HepG2 (cell line): Measurements from ENCODE around the gene ENO3. TPM values are rescaled to one million over a fixed set of nuclear protein-coding genes. Genes with fewer than 3 reads are reported as not detected.

ENCODE experiments used
- CHCHD3 ChIP-seq: sonication (generic); formaldehyde crosslinking; IDR thresholded peaks from 2 replicates; pipeline ENCODE4 v1.8.0; 2022; ENCODE audit warnings: mild to moderate bottlenecking, missing genetic modification reagents, moderate library complexity
- DRAP1 ChIP-seq: IDR thresholded peaks from 2 replicates; pipeline ENCODE4 v1.6.1; 2016; ENCODE audit warnings: missing genetic modification reagents, missing compliant biosample characterization
- EZH2 ChIP-seq: conservative IDR thresholded peaks from 2 replicates; pipeline ENCODE4 v1.6.1; 2012; ENCODE audit warnings: mild to moderate bottlenecking, low read depth, low read length, moderate library complexity
- GATAD1 ChIP-seq: IDR thresholded peaks from 2 replicates; pipeline ENCODE4 v1.6.1; 2016; ENCODE audit warnings: missing genetic modification reagents, missing compliant biosample characterization
- HNRNPLL ChIP-seq: fragments of 200-400 bp; formaldehyde crosslinking; IDR thresholded peaks from 2 replicates; pipeline ENCODE4 v1.6.1; 2017; ENCODE audit warnings: mild to moderate bottlenecking, low read depth, low read length; ENCODE audit not compliant: poor library complexity, severe bottlenecking
- IKZF4 ChIP-seq: sonication (generic); formaldehyde crosslinking; IDR thresholded peaks from 2 replicates; pipeline ENCODE4 v1.5.1; 2020; ENCODE audit warnings: borderline replicate concordance, mild to moderate bottlenecking, low read depth, missing genetic modification reagents; ENCODE audit errors: not compliant biosample characterization
- KMT2A ChIP-seq: sonication (generic); formaldehyde crosslinking; IDR thresholded peaks from 2 replicates; pipeline ENCODE4 v1.4.0; 2020; ENCODE audit warnings: missing genetic modification reagents
- MED1 ChIP-seq: sonication (generic); formaldehyde crosslinking; IDR thresholded peaks from 2 replicates; pipeline ENCODE4 v1.4.0; 2020; ENCODE audit warnings: missing genetic modification reagents
- MIER2 ChIP-seq: IDR thresholded peaks from 2 replicates; pipeline ENCODE4 v1.6.1; 2016; ENCODE audit warnings: missing biosample characterization, missing genetic modification reagents
- MXI1 ChIP-seq: IDR thresholded peaks from 3 replicates; pipeline ENCODE4 v1.6.1; 2012; ENCODE audit warnings: low read depth, low read length, inconsistent platforms, borderline replicate concordance
- NR3C1 ChIP-seq: sonication (generic); formaldehyde crosslinking; IDR thresholded peaks from 2 replicates; pipeline ENCODE4 v1.4.0; 2020; ENCODE audit warnings: missing genetic modification reagents
- SMC3 ChIP-seq: IDR thresholded peaks from 2 replicates; pipeline ENCODE4 v1.6.1; 2011; ENCODE audit warnings: low read length, improper control_type of control experiment
- TCF7 ChIP-seq: sonication (generic); IDR thresholded peaks from 2 replicates; pipeline ENCODE4 v1.6.1; 2016; ENCODE audit warnings: antibody characterized with exemption, low read depth
- TFDP1 ChIP-seq: IDR thresholded peaks from 2 replicates; pipeline ENCODE4 v1.6.1; 2016; ENCODE audit warnings: missing compliant biosample characterization, missing genetic modification reagents, borderline replicate concordance
- THYN1 ChIP-seq: sonication (generic); formaldehyde crosslinking; IDR thresholded peaks from 2 replicates; pipeline ENCODE4 v1.8.1; 2023; ENCODE audit warnings: low read depth, mild to moderate bottlenecking, moderate library complexity, missing genetic modification reagents, borderline replicate concordance
- U2AF1 ChIP-seq: fragments of 200-400 bp; formaldehyde crosslinking; optimal IDR thresholded peaks from 2 replicates; pipeline ENCODE3; 2017; ENCODE audit warnings: mild to moderate bottlenecking, low read depth, low read length
- ZBTB14 ChIP-seq: sonication (generic); formaldehyde crosslinking; IDR thresholded peaks from 2 replicates; pipeline ENCODE4 v1.4.0; 2020; ENCODE audit warnings: missing genetic modification reagents
- ZBTB3 ChIP-seq: sonication (generic); formaldehyde crosslinking; IDR thresholded peaks from 2 replicates; pipeline ENCODE4 v1.4.0; 2020; ENCODE audit warnings: low read depth, mild to moderate bottlenecking, moderate library complexity, missing genetic modification reagents, borderline replicate concordance
- ZBTB33 ChIP-seq: sonication (generic); formaldehyde crosslinking; IDR thresholded peaks from 2 replicates; pipeline ENCODE4 v1.4.0; 2020; ENCODE audit warnings: missing genetic modification reagents
- ZFP91 ChIP-seq: sonication (generic); formaldehyde crosslinking; IDR thresholded peaks from 2 replicates; pipeline ENCODE4 v1.9.0; 2022; ENCODE audit warnings: missing genetic modification reagents, mild to moderate bottlenecking, borderline replicate concordance
- ZNF121 ChIP-seq: sonication (generic); formaldehyde crosslinking; IDR thresholded peaks from 2 replicates; pipeline ENCODE4 v1.5.0; 2020; ENCODE audit warnings: mild to moderate bottlenecking, missing genetic modification reagents
- ZNF3 ChIP-seq: IDR thresholded peaks from 2 replicates; pipeline ENCODE4 v1.7.0; 2017; ENCODE audit warnings: inconsistent platforms
- ZNF550 ChIP-seq: sonication (generic); formaldehyde crosslinking; IDR thresholded peaks from 2 replicates; pipeline ENCODE4 v1.4.0; 2020; ENCODE audit warnings: mild to moderate bottlenecking, missing genetic modification reagents, borderline replicate concordance
- ZNF761 ChIP-seq: sonication (generic); formaldehyde crosslinking; conservative IDR thresholded peaks from 2 replicates; pipeline ENCODE4 v1.4.0; 2020; ENCODE audit warnings: mild to moderate bottlenecking, missing genetic modification reagents
- ZNF777 ChIP-seq: sonication (generic); formaldehyde crosslinking; IDR thresholded peaks from 2 replicates; pipeline ENCODE4 v1.4.0; 2020; ENCODE audit warnings: missing genetic modification reagents
- ZNF883 ChIP-seq: sonication (generic); formaldehyde crosslinking; IDR thresholded peaks from 2 replicates; pipeline ENCODE4 v1.5.1; 2020; ENCODE audit warnings: mild to moderate bottlenecking, missing genetic modification reagents; ENCODE audit errors: not compliant biosample characterization
- polyA plus RNA-seq, 8 experiments: library from polyadenylated mRNA; depleted of rRNA in 3 of 8; stranded (reverse) in 7 of 8; unstranded in 1 of 8; fragments of >200 nt; fragmentation: Illumina TruSeq in 4 of 8; extraction: Trizol in 4 of 8; gene quantifications; 2 replicates each; pipeline versions ENCODE4 v1.2.1 to v1.2.3, GENCODE V29; 2011 to 2016; ENCODE audit warnings: low read depth in 4 of 8, missing spikeins in 1 of 8, mixed read lengths in 1 of 8; ENCODE audit not compliant: insufficient read depth in 1 of 8
- total RNA-seq, 5 experiments: library from RNA; depleted of rRNA; stranded (reverse); fragments of >200 nt; fragmentation: Illumina TruSeq; extraction: Trizol; gene quantifications; 2 replicates each; pipeline ENCODE4 v1.2.3, GENCODE V29; 2016; ENCODE audit warnings: low read depth in 1 of 5

ENO3 gene
- total and polyA plus RNA-seq, 2 of the 13 experiments (the other 11 are each of a cell fraction or from before 2014, with no cell fraction given), result 59.8 to 69.8 TPM

- TF ChIP-seq ZBTB33, result no peak
- TF ChIP-seq U2AF1, result no peak
- 0 out of 2 replicates have a peak, but pooled peaks have one; percentile 9 for TF ChIP-seq TCF7
- TF ChIP-seq TFDP1, result peak; percentile 37; the same call in 1 of the 2 replicates
- TF ChIP-seq EZH2, result no peak
- TF ChIP-seq IKZF4, result no peak
- no peak for TF ChIP-seq KMT2A
- no peak for TF ChIP-seq ZFP91
- no peak for TF ChIP-seq THYN1 (CRISPR knock-in tag)
- TF ChIP-seq ZNF121 (CRISPR knock-in tag), result no peak
- TF ChIP-seq CHCHD3, result no peak
- no peak for TF ChIP-seq NR3C1 (CRISPR knock-in tag)
- no peak for TF ChIP-seq ZNF761 (CRISPR knock-in tag)
- TF ChIP-seq ZBTB14, result peak; percentile 93
- TF ChIP-seq ZNF550 (CRISPR knock-in tag), result no peak
- TF ChIP-seq ZNF883 (CRISPR knock-in tag), result no peak
- no peak for TF ChIP-seq DRAP1
- no peak for TF ChIP-seq ZBTB3 (CRISPR knock-in tag)
- no peak for TF ChIP-seq ZNF777 (CRISPR knock-in tag)
- no peak for TF ChIP-seq ZNF3 (CRISPR knock-in tag)
- TF ChIP-seq MIER2, result no peak
- no peak; the same call in 1 of the 2 replicates for TF ChIP-seq MED1 (CRISPR knock-in tag)
- TF ChIP-seq MXI1, result peak; percentile 49; the same call in 1 of the 3 replicates
- TF ChIP-seq GATAD1 (CRISPR knock-in tag), result no peak
- TF ChIP-seq HNRNPLL, result no peak
- TF ChIP-seq SMC3, result no peak
These were observed 2.0 kb upstream of the ENO3 start (continued) for GRCh38 chr17:4948931-4949320.
